H1 (cell line): Measurements from ENCODE around the gene KIAA0513. TPM values are rescaled to one million over a fixed set of nuclear protein-coding genes. Genes with fewer than 3 reads are reported as not detected.

Source experiments
- CTCF ChIA-PET: fragments of 300-600 bp; sonication (Branson Sonifier 250); formaldehyde crosslinking; loops from one replicate; lab custom pipeline; 2021; ENCODE audit not compliant: partially characterized antibody; lab: Charles Lee
- POLR2A ChIA-PET: fragments of 300-600 bp; sonication (Branson Sonifier 250); formaldehyde crosslinking; loops from one replicate; lab custom pipeline; 2021; ENCODE audit warnings: inconsistent platforms; ENCODE audit not compliant: partially characterized antibody; lab: Charles Lee
- DNase-seq, 2 experiments: peaks; one replicate each; pipeline versions ENCODE4 v3.0.0 to v3.0.0-alpha.2; 2010 to 2022; ENCODE audit warnings: low spot score in 2 of 2, low read depth in 1 of 2, mixed read lengths in 1 of 2
- FAIRE-seq: peaks from 2 replicates; lab custom pipeline; 2011; peaks lifted over from hg19 to GRCh38; lab: Jason Lieb, UNC
- H2AFZ ChIP-seq: 2 replicates; pipeline ENCODE4 v1.8.1; 2012; ENCODE audit warnings: low read length, inconsistent platforms
- H2AK5ac ChIP-seq: 2 replicates; pipeline ENCODE4 v1.6.1; 2013; ENCODE audit warnings: low read depth, low read length
- H2BK120ac ChIP-seq: replicated peaks from 2 replicates; pipeline ENCODE3; 2013; ENCODE audit warnings: low read depth, low read length, inconsistent platforms
- H2BK12ac ChIP-seq: 2 replicates; pipeline ENCODE4 v1.6.1; 2013; ENCODE audit warnings: low read depth, low read length
- H2BK15ac ChIP-seq: 2 replicates; pipeline ENCODE4 v1.6.1; 2013; ENCODE audit warnings: low read length
- H2BK20ac ChIP-seq: 2 replicates; pipeline ENCODE4 v1.6.1; 2013; ENCODE audit warnings: low read length
- H2BK5ac ChIP-seq: 2 replicates; pipeline ENCODE4 v1.6.1; 2013; ENCODE audit warnings: low read depth, low read length
- H3K14ac ChIP-seq: 2 replicates; pipeline ENCODE4 v1.6.1; 2013; ENCODE audit warnings: inconsistent platforms; ENCODE audit not compliant: insufficient read length
- H3K18ac ChIP-seq: 2 replicates; pipeline ENCODE4 v1.6.1; 2013; ENCODE audit warnings: low read length; ENCODE audit errors: extremely low read depth
- H3K23ac ChIP-seq: 2 replicates; pipeline ENCODE4 v1.6.1; 2013; ENCODE audit warnings: inconsistent platforms; ENCODE audit not compliant: insufficient read length
- H3K23me2 ChIP-seq: 2 replicates; pipeline ENCODE4 v1.6.1; 2013; ENCODE audit warnings: low read depth, low read length
- H3K27ac ChIP-seq: 2 replicates; pipeline ENCODE4 v1.6.1; 2011; ENCODE audit warnings: low read depth, low read length, inconsistent platforms
- H3K27me3 ChIP-seq, 4 experiments: replicated peaks in 1 of 4; 1 replicate in 1 of 4; 2 replicates in 3 of 4; pipeline versions ENCODE4 v1.6.1 to v1.8.1; 2011 to 2013; ENCODE audit warnings: low read length in 3 of 4, mild to moderate bottlenecking in 3 of 4, inconsistent platforms in 2 of 4, mixed read lengths in 2 of 4, moderate library complexity in 1 of 4; ENCODE audit not compliant: control insufficient read depth in 3 of 4, insufficient read depth in 3 of 4; ENCODE audit errors: extremely low read depth in 1 of 4
- H3K36me3 ChIP-seq, 4 experiments: 2 replicates each; pipeline versions ENCODE4 v1.6.1 to v1.8.1; 2011 to 2013; ENCODE audit warnings: mild to moderate bottlenecking in 4 of 4, low read length in 3 of 4, moderate library complexity in 2 of 4, control low read depth in 1 of 4, inconsistent platforms in 1 of 4; ENCODE audit not compliant: insufficient read depth in 4 of 4, control insufficient read depth in 2 of 4
- H3K4ac ChIP-seq: replicated peaks from 2 replicates; pipeline ENCODE3; 2013; ENCODE audit warnings: low read length, low read depth, mixed read lengths, inconsistent platforms; ENCODE audit not compliant: insufficient read length
- H3K4me1 ChIP-seq, 4 experiments: replicated peaks in 1 of 4; 1 replicate in 1 of 4; 2 replicates in 3 of 4; pipeline versions ENCODE4 v1.6.1 to v1.8.1; 2011 to 2013; ENCODE audit warnings: low read length in 3 of 4, inconsistent platforms in 2 of 4, mixed read lengths in 1 of 4; ENCODE audit not compliant: insufficient read depth in 4 of 4, control insufficient read depth in 3 of 4
- H3K4me2 ChIP-seq, 2 experiments: 2 replicates each; pipeline versions ENCODE4 v1.6.1 to v1.8.1; 2011 to 2013; ENCODE audit warnings: low read depth in 2 of 2, low read length in 2 of 2, control low read depth in 1 of 2, inconsistent platforms in 1 of 2, mild to moderate bottlenecking in 1 of 2; ENCODE audit not compliant: insufficient read depth in 1 of 2
- H3K4me3 ChIP-seq, 4 experiments: fragments of 200-600, 300-600 bp in 1 of 4; sonication (generic), shearing (Covaris generic), sonication (Bioruptor Twin) in 1 of 4; 2 replicates each; pipeline versions ENCODE4 v1.5.1 to v1.8.1; 2011 to 2016; ENCODE audit warnings: low read length in 4 of 4, low read depth in 3 of 4, control low read depth in 2 of 4, inconsistent platforms in 2 of 4, mild to moderate bottlenecking in 2 of 4, mixed read lengths in 1 of 4, moderate library complexity in 1 of 4; ENCODE audit not compliant: insufficient read depth in 2 of 4; ENCODE audit errors: extremely low read depth in 1 of 4
- H3K56ac ChIP-seq: replicated peaks from 2 replicates; pipeline ENCODE3; 2013; ENCODE audit warnings: low read depth, mild to moderate bottlenecking, mixed read lengths, low read length, inconsistent platforms; ENCODE audit not compliant: insufficient read length
- H3K79me1 ChIP-seq: 2 replicates; pipeline ENCODE4 v1.6.1; 2013; ENCODE audit warnings: low read depth, low read length, control low read depth
- H3K79me2 ChIP-seq, 2 experiments: 2 replicates each; pipeline versions ENCODE4 v1.6.1 to v1.8.1; 2012 to 2013; ENCODE audit warnings: low read length in 2 of 2, mild to moderate bottlenecking in 2 of 2, inconsistent platforms in 1 of 2; ENCODE audit not compliant: insufficient read depth in 2 of 2, control insufficient read depth in 1 of 2
- H3K9ac ChIP-seq, 4 experiments: replicated peaks in 1 of 4; 1 replicate in 1 of 4; 2 replicates in 3 of 4; pipeline versions ENCODE4 v1.6.1 to v1.8.1; 2011 to 2013; ENCODE audit warnings: low read depth in 3 of 4, low read length in 3 of 4, control low read depth in 2 of 4, mild to moderate bottlenecking in 2 of 4, moderate library complexity in 2 of 4, inconsistent platforms in 1 of 4; ENCODE audit errors: extremely low read depth in 1 of 4
- H3K9me3 ChIP-seq, 2 experiments: 2 replicates each; pipeline versions ENCODE4 v1.6.1 to v1.8.1; 2012 to 2013; ENCODE audit warnings: mild to moderate bottlenecking in 2 of 2, moderate library complexity in 2 of 2, control low read depth in 1 of 2, inconsistent platforms in 1 of 2, low read depth in 1 of 2, low read length in 1 of 2, mixed read lengths in 1 of 2; ENCODE audit not compliant: insufficient read depth in 2 of 2
- H4K20me1 ChIP-seq, 2 experiments: replicated peaks in 1 of 2; 2 replicates each; pipeline versions ENCODE3 to v1.8.1; 2011 to 2013; ENCODE audit warnings: inconsistent platforms in 2 of 2, low read length in 2 of 2, mild to moderate bottlenecking in 1 of 2; ENCODE audit not compliant: insufficient read depth in 2 of 2, control insufficient read depth in 1 of 2
- H4K5ac ChIP-seq: 2 replicates; pipeline ENCODE4 v1.6.1; 2013; ENCODE audit warnings: low read length, low read depth, mixed read lengths, inconsistent platforms; ENCODE audit not compliant: insufficient read length
- H4K8ac ChIP-seq: 2 replicates; pipeline ENCODE4 v1.8.0; 2013; ENCODE audit warnings: mild to moderate bottlenecking, moderate library complexity, low read length, inconsistent platforms; ENCODE audit not compliant: insufficient read depth; ENCODE audit errors: extremely low read depth
- H4K91ac ChIP-seq: replicated peaks from 2 replicates; pipeline ENCODE3; 2013; ENCODE audit warnings: low read length, mixed read lengths, inconsistent platforms; ENCODE audit not compliant: insufficient read length
- ASH2L ChIP-seq: fragments of 200-600, 300-600 bp; sonication (generic); IDR thresholded peaks from one replicate; pipeline ENCODE4 v1.7.1; 2017; ENCODE audit warnings: low read length
- EZH2 ChIP-seq: fragments of 200-600 bp; sonication (generic); IDR thresholded peaks from 2 replicates; pipeline ENCODE4 v1.7.1; 2012; ENCODE audit warnings: low read depth, mild to moderate bottlenecking, moderate library complexity, low read length, inconsistent platforms; ENCODE audit not compliant: severe bottlenecking
- KDM5A ChIP-seq: fragments of 200-600 bp; IDR thresholded peaks from 2 replicates; pipeline ENCODE4 v1.7.1; 2012; ENCODE audit warnings: mild to moderate bottlenecking, low read length, inconsistent platforms, mixed read lengths
- NANOG ChIP-seq: IDR thresholded peaks from 2 replicates; pipeline ENCODE4 v1.6.1; 2011; ENCODE audit warnings: low read length, low read depth, mild to moderate bottlenecking, inconsistent platforms; ENCODE audit not compliant: insufficient read depth, poor library complexity, severe bottlenecking
- RBBP5 ChIP-seq: IDR thresholded peaks from 2 replicates; pipeline ENCODE4 v1.7.1; 2012; ENCODE audit warnings: low read depth, mild to moderate bottlenecking, inconsistent platforms, low read length, moderate library complexity, borderline replicate concordance
- TAF7 ChIP-seq: optimal IDR thresholded peaks from 2 replicates; pipeline ENCODE3; 2011; ENCODE audit warnings: low read depth, mild to moderate bottlenecking, inconsistent platforms, low read length, moderate library complexity, borderline replicate concordance
- WGBS, 2 experiments: shearing (Covaris generic) in 1 of 2; methylation state at CpG; one replicate each; pipeline versions ENCODE4 v1.1.6 to v1.1.7; 2013 to 2015; ENCODE audit warnings: low lambda C conversion rate in 2 of 2, mixed read lengths in 2 of 2, inconsistent platforms in 1 of 2, low coverage in 1 of 2, missing lambda C conversion rate in 1 of 2; ENCODE audit not compliant: insufficient replicate concordance in 2 of 2, insufficient coverage in 1 of 2, insufficient read length in 1 of 2; ENCODE audit errors: extremely low coverage in 1 of 2, missing lambda C conversion rate in 1 of 2; 5-methylcytosine and 5-hydroxymethylcytosine counted together
- polyA plus RNA-seq, 7 experiments: library from polyadenylated mRNA; depleted of rRNA in 3 of 7; stranded (reverse) in 5 of 7; unstranded in 2 of 7; fragments of >200 nt in 5 of 7; fragments of 200-250 nt in 2 of 7; gene quantifications; 1 replicate in 5 of 7; 2 replicates in 1 of 7; 4 replicates in 1 of 7; pipeline versions ENCODE4 v1.2.1 to v1.2.3, GENCODE V29; 2011 to 2013; ENCODE audit warnings: missing spikeins in 2 of 7, mixed read lengths in 2 of 7
- total RNA-seq: library from RNA; stranded (reverse); fragmentation: NEBNext Ultra II Directional; extraction: Animal tissue kit (Norgen Biotek cat#: 25700); gene quantifications from 2 replicates; pipeline ENCODE4 v1.2.1, GENCODE V29; 2021

The KIAA0513 gene
- total and polyA plus RNA-seq, 2 of the 8 experiments (the other 6 are each of a cell fraction or from before 2014, with no cell fraction given): 2.1 to 6.1 TPM

GRCh38 chr16:85008271-85008670, 19.3 kb upstream of the KIAA0513 start:
- Histone ChIP-seq H2BK20ac (no peak overlapping the region), H3K27me3 (no peaks in the 10 kb centered on the region), H4K8ac (no peak overlapping the region), H3K9ac (no peak overlapping the region), H3K36me3 (no peaks in the 10 kb centered on the region), H2AK5ac (no peak overlapping the region), H3K14ac (no peak overlapping the region), H4K5ac (no peak overlapping the region), H3K23ac (no peak overlapping the region), H4K91ac (no peak overlapping the region), H3K56ac (no peak overlapping the region), H2AFZ (no peak overlapping the region), H3K4me1 (peaks cover 2 to 10% (median 4%) of the 10 kb centered on the region in 4 experiments), H3K27ac (no peak overlapping the region), H3K4ac (no peak overlapping the region), H2BK120ac (no peak overlapping the region), H3K4me2 (no peak overlapping the region), H3K79me1 (peaks cover 21% of the 10 kb centered on the region), H3K79me2 (peaks cover 13 to 65% of the 10 kb centered on the region in 2 experiments), H3K9me3 (no peaks in the 10 kb centered on the region), H3K18ac (no peak overlapping the region), H3K4me3 (no peak overlapping the region), H2BK15ac (no peak overlapping the region), H4K20me1 (peaks cover 5 to 21% of the 10 kb centered on the region in 2 experiments), H2BK5ac (no peak overlapping the region), H3K23me2 (peaks cover 10% of the 10 kb centered on the region; the same call in 1 of the 2 replicates), H2BK12ac (no peak overlapping the region)
- DNase-seq (no peak), FAIRE-seq (no peak)
- ChIA-PET POLR2A (interaction anchor here (0.6 kb wide), 1 partner anchor 25 kb away, joined by 4 read pairs; no protein-coding TSS in a partner anchor), CTCF (interaction anchor here (0.6 to 1.3 kb wide), 3 partner anchors 9 to 385 kb away, joined by 3 to 4 read pairs (median 4); no protein-coding TSS in a partner anchor)
- 94% methylated on average over 3 of the region's 3 CpGs; no CpG with 5 or more reads in 1 of the 2 experiments for WGBS, 2 experiments
- TF ChIP-seq TAF7: no peak
- no peak for TF ChIP-seq RBBP5
- TF ChIP-seq ASH2L: no peak
- TF ChIP-seq KDM5A: no peak
- TF ChIP-seq EZH2: no peak
- no peak for TF ChIP-seq NANOG
